IPS-NIHi7 (cell line): ENCODE results near the gene IL6.

Experiments used
- DNase-seq: peaks from one replicate; pipeline ENCODE4 v3.0.0; 2012; ENCODE audit warnings: mixed read lengths; ENCODE audit errors: extremely low spot score

IL6 gene

GRCh38 chr7:22781230-22781711, 54.3 kb downstream of the IL6 start:
- no peak for DNase-seq
